K562 (cell line): ENCODE data around the gene PLCB3. TPM values are rescaled to one million over a fixed set of nuclear protein-coding genes. Genes with fewer than 3 reads are reported as not detected.
A peak's percentile ranks its signal among the peaks of the same experiment; 100 is the strongest.

Experiments used
- ATF1 ChIP-seq, 2 experiments: fragments of 450-650 bp in 1 of 2; IDR thresholded peaks; 2 replicates each; pipeline ENCODE4 v1.6.1; 2016; ENCODE audit warnings: missing compliant biosample characterization in 1 of 2, missing genetic modification characterization in 1 of 2
- BRF2 ChIP-seq: IDR thresholded peaks from 3 replicates; pipeline ENCODE4 v1.6.1; 2011; ENCODE audit warnings: borderline replicate concordance, mild to moderate bottlenecking; ENCODE audit not compliant: insufficient read length, insufficient read depth
- CXXC5 ChIP-seq: fragments of 250-450 bp; sonication (Bioruptor Pico); IDR thresholded peaks from 2 replicates; pipeline ENCODE4 v1.8.0; 2022; ENCODE audit warnings: inconsistent platforms, mild to moderate bottlenecking, moderate library complexity
- IFI16 ChIP-seq: fragments of 250-450 bp; sonication (Bioruptor Pico); IDR thresholded peaks from 2 replicates; pipeline ENCODE4 v2.1.2; 2022; ENCODE audit warnings: mild to moderate bottlenecking, inconsistent platforms
- LCOR ChIP-seq: sonication (generic); formaldehyde crosslinking; IDR thresholded peaks from 2 replicates; pipeline ENCODE4 v1.8.0; 2022; ENCODE audit warnings: mild to moderate bottlenecking, missing genetic modification reagents
- MBD2 ChIP-seq: sonication (generic); IDR thresholded peaks from 2 replicates; pipeline ENCODE4 v1.6.1; 2016; ENCODE audit warnings: low read depth, borderline replicate concordance
- MCM2 ChIP-seq: fragments of 450-650 bp; IDR thresholded peaks from 2 replicates; pipeline ENCODE4 v1.6.1; 2017; ENCODE audit warnings: low read depth, mild to moderate bottlenecking
- MYC ChIP-seq, 2 experiments: fragments of 250-450 bp in 1 of 2; sonication (Bioruptor Pico) in 1 of 2; IDR thresholded peaks; 2 replicates each; pipeline versions ENCODE4 v1.5.1 to v1.6.1; 2012 to 2021; ENCODE audit warnings: low read depth in 2 of 2, borderline replicate concordance in 1 of 2, improper control_type of control experiment in 1 of 2, low read length in 1 of 2, mild to moderate bottlenecking in 1 of 2, moderate library complexity in 1 of 2
- NFE2L1 ChIP-seq: fragments of 450-650 bp; IDR thresholded peaks from 2 replicates; pipeline ENCODE4 v1.6.1; 2016; ENCODE audit warnings: missing genetic modification characterization, low read depth, mild to moderate bottlenecking, missing compliant biosample characterization, moderate library complexity, borderline replicate concordance
- POLR2A ChIP-seq: fragments of 450-650 bp; conservative IDR thresholded peaks from 2 replicates; pipeline ENCODE4 v1.6.1; 2016
- POLR2AphosphoS5 ChIP-seq: IDR thresholded peaks from 2 replicates; pipeline ENCODE4 v1.6.1; 2011; ENCODE audit warnings: mild to moderate bottlenecking, low read depth, low read length, moderate library complexity; ENCODE audit not compliant: control insufficient read depth, insufficient read depth
- PTRF ChIP-seq: fragments of 450-650 bp; IDR thresholded peaks from 2 replicates; pipeline ENCODE4 v1.6.1; 2016; ENCODE audit warnings: mild to moderate bottlenecking, missing genetic modification characterization, missing compliant biosample characterization
- RFX1 ChIP-seq: fragments of 450-650 bp; IDR thresholded peaks from 2 replicates; pipeline ENCODE4 v1.6.1; 2016; ENCODE audit warnings: mild to moderate bottlenecking, moderate library complexity
- SP2 ChIP-seq: IDR thresholded peaks from 2 replicates; pipeline ENCODE4 v1.6.1; 2011; ENCODE audit warnings: mild to moderate bottlenecking, low read depth, low read length, moderate library complexity; ENCODE audit not compliant: poor library complexity, severe bottlenecking; ENCODE audit errors: extremely low read depth
- XRCC5 ChIP-seq: fragments of 200-400 bp; formaldehyde crosslinking; IDR thresholded peaks from 2 replicates; pipeline ENCODE4 v1.6.1; 2017; ENCODE audit warnings: low read depth, mild to moderate bottlenecking, low read length
- YY1 ChIP-seq, 3 experiments: IDR thresholded peaks; 2 replicates each; pipeline ENCODE4 v1.6.1; 2011; ENCODE audit warnings: low read length in 2 of 3, mild to moderate bottlenecking in 2 of 3, moderate library complexity in 2 of 3, borderline replicate concordance in 1 of 3, control low read depth in 1 of 3, low read depth in 1 of 3; ENCODE audit not compliant: insufficient read depth in 3 of 3, insufficient replicate concordance in 2 of 3, control insufficient read depth in 1 of 3, insufficient read length in 1 of 3; ENCODE audit errors: extremely low read depth in 1 of 3
- ZKSCAN1 ChIP-seq: fragments of 150-350 bp; IDR thresholded peaks from 2 replicates; pipeline ENCODE4 v1.6.1; 2016; ENCODE audit warnings: low read depth, low read length
- ZNF121 ChIP-seq: sonication (generic); formaldehyde crosslinking; conservative IDR thresholded peaks from 2 replicates; pipeline ENCODE4 v1.8.0; 2022; ENCODE audit warnings: missing genetic modification reagents
- polyA plus RNA-seq, 8 experiments: library from polyadenylated mRNA; depleted of rRNA in 4 of 8; stranded (reverse) in 5 of 8; unstranded in 3 of 8; fragments of >200 nt; fragmentation: Nextera tagmentation in 2 of 8; fragmentation: Illumina TruSeq in 1 of 8; extraction: Ambion mirVana in 2 of 8; extraction: Trizol in 1 of 8; gene quantifications; 2 replicates each; pipeline versions ENCODE4 v1.2.1 to v1.2.3, GENCODE V29; 2011 to 2014; ENCODE audit warnings: inconsistent platforms in 1 of 8, missing spikeins in 1 of 8
- total RNA-seq, 7 experiments: library from RNA; depleted of rRNA in 6 of 7; stranded (reverse); fragments of >200 nt in 6 of 7; fragmentation: Illumina TruSeq in 2 of 7; extraction: Trizol in 2 of 7; gene quantifications; 2 replicates each; pipeline versions ENCODE4 v1.2.1 to v1.2.3, GENCODE V29; 2011 to 2021; ENCODE audit warnings: low replicate concordance in 1 of 7
- TF ChIP-seq, protein P1 (sequence below): sonication (generic); formaldehyde crosslinking; IDR thresholded peaks from 2 replicates; pipeline ENCODE4 v1.8.0; 2023; ENCODE audit warnings: missing genetic modification reagents, mild to moderate bottlenecking, borderline replicate concordance

Gene PLCB3
- total and polyA plus RNA-seq, 9 of the 15 experiments (the other 6 are each of a cell fraction or from before 2014, with no cell fraction given) = 0.31 to 44.8 (median 14.6) TPM

- TF ChIP-seq IFI16 (CRISPR knock-in tag) = no peak
- TF ChIP-seq, protein P1, sequence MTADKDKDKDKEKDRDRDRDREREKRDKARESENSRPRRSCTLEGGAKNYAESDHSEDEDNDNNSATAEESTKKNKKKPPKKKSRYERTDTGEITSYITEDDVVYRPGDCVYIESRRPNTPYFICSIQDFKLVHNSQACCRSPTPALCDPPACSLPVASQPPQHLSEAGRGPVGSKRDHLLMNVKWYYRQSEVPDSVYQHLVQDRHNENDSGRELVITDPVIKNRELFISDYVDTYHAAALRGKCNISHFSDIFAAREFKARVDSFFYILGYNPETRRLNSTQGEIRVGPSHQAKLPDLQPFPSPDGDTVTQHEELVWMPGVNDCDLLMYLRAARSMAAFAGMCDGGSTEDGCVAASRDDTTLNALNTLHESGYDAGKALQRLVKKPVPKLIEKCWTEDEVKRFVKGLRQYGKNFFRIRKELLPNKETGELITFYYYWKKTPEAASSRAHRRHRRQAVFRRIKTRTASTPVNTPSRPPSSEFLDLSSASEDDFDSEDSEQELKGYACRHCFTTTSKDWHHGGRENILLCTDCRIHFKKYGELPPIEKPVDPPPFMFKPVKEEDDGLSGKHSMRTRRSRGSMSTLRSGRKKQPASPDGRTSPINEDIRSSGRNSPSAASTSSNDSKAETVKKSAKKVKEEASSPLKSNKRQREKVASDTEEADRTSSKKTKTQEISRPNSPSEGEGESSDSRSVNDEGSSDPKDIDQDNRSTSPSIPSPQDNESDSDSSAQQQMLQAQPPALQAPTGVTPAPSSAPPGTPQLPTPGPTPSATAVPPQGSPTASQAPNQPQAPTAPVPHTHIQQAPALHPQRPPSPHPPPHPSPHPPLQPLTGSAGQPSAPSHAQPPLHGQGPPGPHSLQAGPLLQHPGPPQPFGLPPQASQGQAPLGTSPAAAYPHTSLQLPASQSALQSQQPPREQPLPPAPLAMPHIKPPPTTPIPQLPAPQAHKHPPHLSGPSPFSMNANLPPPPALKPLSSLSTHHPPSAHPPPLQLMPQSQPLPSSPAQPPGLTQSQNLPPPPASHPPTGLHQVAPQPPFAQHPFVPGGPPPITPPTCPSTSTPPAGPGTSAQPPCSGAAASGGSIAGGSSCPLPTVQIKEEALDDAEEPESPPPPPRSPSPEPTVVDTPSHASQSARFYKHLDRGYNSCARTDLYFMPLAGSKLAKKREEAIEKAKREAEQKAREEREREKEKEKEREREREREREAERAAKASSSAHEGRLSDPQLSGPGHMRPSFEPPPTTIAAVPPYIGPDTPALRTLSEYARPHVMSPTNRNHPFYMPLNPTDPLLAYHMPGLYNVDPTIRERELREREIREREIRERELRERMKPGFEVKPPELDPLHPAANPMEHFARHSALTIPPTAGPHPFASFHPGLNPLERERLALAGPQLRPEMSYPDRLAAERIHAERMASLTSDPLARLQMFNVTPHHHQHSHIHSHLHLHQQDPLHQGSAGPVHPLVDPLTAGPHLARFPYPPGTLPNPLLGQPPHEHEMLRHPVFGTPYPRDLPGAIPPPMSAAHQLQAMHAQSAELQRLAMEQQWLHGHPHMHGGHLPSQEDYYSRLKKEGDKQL (CRISPR knock-in tag) = no peak
- TF ChIP-seq MBD2 = peak; percentile 89
- no peak for TF ChIP-seq MCM2
- no peak for TF ChIP-seq PTRF (tag)
- peak; percentile 71 for TF ChIP-seq SP2
- no peak for TF ChIP-seq ATF1 (CRISPR knock-in tag; IDR thresholded peaks at IDR 0.05)
- TF ChIP-seq ATF1 (tag; IDR thresholded peaks at IDR 0.05) = peak; percentile 96
- peak in 1 of 3 experiments; percentile 21 for TF ChIP-seq YY1 (IDR thresholded peaks at IDR 0.05; ENCODE audit: borderline replicate concordance in 1 of 3, control insufficient read depth in 1 of 3, extremely low read depth in 1 of 3, insufficient read depth in 3 of 3, insufficient read length in 1 of 3, insufficient replicate concordance in 2 of 3, low read depth in 1 of 3, low read length in 2 of 3)
- TF ChIP-seq POLR2A = peak; percentile 78
- TF ChIP-seq XRCC5 = 0 out of 2 replicates have a peak, but pooled peaks have one; percentile 58
- no peak for TF ChIP-seq NFE2L1 (tag)
- no peak for TF ChIP-seq LCOR (CRISPR knock-in tag)
- 0 out of 2 replicates have a peak, but pooled peaks have one; percentile 2 for TF ChIP-seq ZKSCAN1
- TF ChIP-seq BRF2 = no peak
- TF ChIP-seq ZNF121 (CRISPR knock-in tag) = no peak
- peak; percentile 58; the same call in 1 of the 2 replicates for TF ChIP-seq POLR2AphosphoS5
- peak; percentile 97 for TF ChIP-seq RFX1
- TF ChIP-seq CXXC5 (CRISPR knock-in tag) = no peak
- TF ChIP-seq MYC (IDR thresholded peaks at IDR 0.05; ENCODE audit: low read depth, low read length) = no peak
- no peak for TF ChIP-seq MYC (CRISPR knock-in tag; IDR thresholded peaks at IDR 0.05; ENCODE audit: borderline replicate concordance, low read depth)
Measured at GRCh38 chr11:64284048-64284961, 33.0 kb downstream of the PLCB3 start, which contains the start of gene BAD (continued).
